H7 (cell line): Measurements from ENCODE around the gene NUTM2D. TPM values are rescaled to one million over a fixed set of nuclear protein-coding genes. Genes with fewer than 3 reads are reported as not detected.
"Not testable (repeated sequence)": the region's sequence is repeated elsewhere in the genome, so short reads cannot be mapped to it uniquely, and the experiment has no call there.

Source experiments
- DNase-seq: peaks from one replicate; pipeline ENCODE4 v3.0.0; 2012
- H3K27me3 ChIP-seq: 2 replicates; pipeline ENCODE4 v1.6.0; 2011; ENCODE audit warnings: mild to moderate bottlenecking, low read length; ENCODE audit not compliant: control insufficient read depth, insufficient read depth
- H3K36me3 ChIP-seq: replicated peaks from 2 replicates; pipeline ENCODE4 v1.5.1; 2011; ENCODE audit warnings: low read length; ENCODE audit not compliant: control insufficient read depth, insufficient read depth
- H3K4me3 ChIP-seq: 2 replicates; pipeline ENCODE4 v1.5.1; 2011; ENCODE audit warnings: low read depth, mild to moderate bottlenecking, control low read depth, low read length, moderate library complexity; ENCODE audit not compliant: insufficient read depth
- total RNA-seq: library from RNA; depleted of rRNA; stranded (reverse); fragments of >200 nt; shearing (Covaris generic); gene quantifications from 2 replicates; pipeline ENCODE4 v1.2.3, GENCODE V29; 2014

NUTM2D gene
- total RNA-seq, 1 experiment from 2014 or later = 1.4 TPM

DNA sequence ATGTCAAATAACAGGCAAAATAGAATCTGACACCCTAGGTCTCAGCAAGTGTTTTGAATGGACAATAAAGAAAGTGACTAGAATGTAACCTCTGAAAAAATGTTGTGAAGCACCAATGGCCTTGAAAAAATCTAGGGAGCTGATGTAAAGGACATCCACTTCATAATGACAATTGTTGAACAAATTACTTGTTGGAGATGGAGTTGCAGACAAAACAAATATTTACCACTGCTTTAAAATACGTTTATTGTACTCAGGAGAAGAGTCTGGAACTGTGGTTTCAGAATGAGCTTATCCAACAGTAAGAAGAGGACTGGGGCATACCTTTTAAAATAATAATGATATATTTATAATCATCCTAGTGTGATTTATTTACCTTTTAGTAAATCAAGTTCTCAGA, 11.8 kb upstream of the NUTM2D start:
- H3K27me3 ChIP-seq, H3K36me3 ChIP-seq, DNase-seq, H3K4me3 ChIP-seq: not testable (repeated sequence)

DNA sequence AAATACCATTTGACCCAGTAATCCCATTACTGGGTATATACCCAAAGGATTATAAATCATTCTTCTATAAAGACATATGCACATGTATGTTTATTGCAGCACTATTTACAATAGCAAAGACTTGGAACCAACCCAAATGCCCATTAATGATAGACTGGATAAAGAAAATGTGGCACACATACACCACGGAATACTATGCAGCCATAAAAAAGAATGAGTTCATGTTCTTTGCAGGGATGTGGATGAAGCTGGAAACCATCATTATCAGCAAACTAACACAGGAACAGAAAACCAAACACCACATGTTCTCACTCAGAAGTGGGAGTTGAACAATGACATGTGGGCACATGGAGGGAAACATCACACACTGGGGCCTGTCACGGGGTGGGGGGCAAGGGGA, 7.4 kb upstream of the NUTM2D start:
- not testable (repeated sequence) for H3K27me3 ChIP-seq, DNase-seq, H3K4me3 ChIP-seq, H3K36me3 ChIP-seq

DNA sequence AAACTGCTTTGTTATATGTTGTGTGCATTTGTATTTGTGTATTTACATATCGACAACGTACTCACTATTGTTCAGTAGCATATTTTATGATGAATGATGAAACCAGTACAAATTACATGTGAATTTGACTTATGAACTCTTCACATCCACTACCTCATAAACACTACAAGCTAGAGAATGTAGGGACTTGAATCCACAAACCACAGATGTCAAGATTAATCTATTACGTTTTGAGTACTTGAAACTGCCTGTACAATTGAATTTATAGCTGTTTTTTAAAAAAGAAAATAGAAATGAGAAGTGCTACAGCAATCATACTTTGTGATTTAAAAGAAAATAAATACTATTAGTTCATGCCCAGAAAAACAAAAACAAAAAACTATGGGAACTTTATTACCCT, 4.7 kb upstream of the NUTM2D start:
- H3K36me3 ChIP-seq, H3K4me3 ChIP-seq, DNase-seq, H3K27me3 ChIP-seq: not testable (repeated sequence)

DNA sequence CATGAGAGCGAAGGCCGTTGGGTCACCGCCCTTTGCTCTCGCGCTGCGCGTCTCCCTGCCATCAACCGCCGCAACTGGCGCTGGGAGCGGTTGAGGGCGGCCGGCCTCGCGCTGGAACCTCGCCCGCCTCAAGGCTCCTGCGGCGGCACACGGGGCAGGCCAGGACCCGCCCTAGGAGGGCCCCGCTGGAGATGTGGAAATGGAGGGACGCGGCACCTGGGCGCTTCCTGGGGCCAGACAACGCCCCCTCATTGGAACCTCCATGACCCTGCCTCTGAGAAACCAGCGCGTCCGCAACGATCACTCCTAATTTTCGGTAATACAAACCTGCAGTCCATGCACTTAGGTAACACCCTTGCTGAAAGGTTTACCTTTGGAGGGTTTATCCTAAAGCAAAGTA, 2.4 kb upstream of the NUTM2D start:
- DNase-seq, H3K4me3 ChIP-seq, H3K27me3 ChIP-seq, H3K36me3 ChIP-seq: not testable (repeated sequence)

DNA sequence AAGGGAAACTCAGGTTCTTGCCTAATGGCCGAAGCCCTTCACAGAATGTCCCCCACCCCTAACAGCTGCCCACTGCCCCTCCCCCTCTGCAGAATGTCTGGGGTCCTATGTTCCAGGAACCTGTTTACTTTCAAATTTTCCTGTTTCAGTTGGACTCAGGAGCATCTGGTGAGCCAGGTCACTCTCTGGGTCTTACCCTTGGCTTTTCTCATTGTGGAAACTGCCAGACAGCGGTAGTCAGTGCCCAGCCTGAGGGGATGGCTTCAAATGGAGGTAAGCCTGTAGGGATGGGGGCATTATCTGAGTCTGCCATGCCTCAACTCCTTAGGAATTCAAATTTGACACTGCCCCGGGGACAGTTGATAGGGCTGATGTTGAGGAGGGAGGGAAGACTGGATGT, 615 bp downstream of the NUTM2D start:
- not testable (repeated sequence) for H3K4me3 ChIP-seq, DNase-seq

DNA sequence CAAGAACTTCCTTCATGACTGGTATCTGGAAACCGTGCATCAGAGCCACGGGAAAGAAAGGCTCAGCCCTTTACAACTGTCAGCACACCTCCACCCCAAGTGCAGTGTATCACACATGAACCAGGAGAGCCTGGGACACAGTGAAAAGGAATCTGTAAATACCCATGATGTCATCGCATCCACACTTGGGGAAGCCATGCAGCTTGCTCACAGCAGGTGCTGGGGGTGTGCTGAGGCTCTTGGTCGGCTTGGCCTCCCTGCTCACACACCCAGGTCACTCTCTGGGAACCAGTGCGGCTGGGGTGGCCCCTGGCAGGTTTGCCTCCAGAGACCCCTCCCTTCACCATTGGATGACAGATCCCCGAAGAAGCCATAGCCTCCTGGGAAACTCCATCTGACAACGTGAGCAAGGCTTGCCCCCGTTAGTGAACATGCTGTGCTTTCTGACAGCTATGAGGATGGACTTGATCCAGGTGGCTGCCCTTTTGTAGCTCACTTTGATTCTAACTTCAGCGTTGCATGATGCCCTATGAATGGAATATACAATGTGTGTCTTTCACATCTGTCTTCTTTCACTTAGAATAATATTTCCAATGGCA, 12.1 kb downstream of the NUTM2D start:
- not testable (repeated sequence) for H3K4me3 ChIP-seq, H3K27me3 ChIP-seq, H3K36me3 ChIP-seq, DNase-seq

More for the DNA sequence above, 615 bp downstream of the NUTM2D start:
- H3K36me3 ChIP-seq, H3K27me3 ChIP-seq: not testable (repeated sequence)

DNA sequence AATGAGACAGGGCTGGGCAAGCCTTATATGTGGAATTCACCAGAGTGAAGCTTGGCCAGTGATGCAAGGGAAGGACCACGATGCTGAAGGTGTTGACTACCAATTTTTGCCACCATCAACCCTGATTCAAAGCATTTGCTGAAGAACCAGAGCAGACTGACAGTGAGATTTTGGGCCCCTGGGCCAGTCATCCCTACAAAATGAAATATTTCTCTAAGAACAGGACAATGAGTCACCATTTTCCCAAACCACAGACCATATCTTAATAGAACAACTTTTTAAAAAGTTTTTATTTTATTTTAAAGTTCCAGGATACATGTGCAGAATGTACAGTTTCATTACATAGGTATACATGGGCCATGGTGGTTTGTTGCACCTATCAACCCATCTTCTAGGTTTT, 16.5 kb downstream of the NUTM2D start:
- H3K27me3 ChIP-seq, H3K36me3 ChIP-seq, H3K4me3 ChIP-seq, DNase-seq: not testable (repeated sequence)

DNA sequence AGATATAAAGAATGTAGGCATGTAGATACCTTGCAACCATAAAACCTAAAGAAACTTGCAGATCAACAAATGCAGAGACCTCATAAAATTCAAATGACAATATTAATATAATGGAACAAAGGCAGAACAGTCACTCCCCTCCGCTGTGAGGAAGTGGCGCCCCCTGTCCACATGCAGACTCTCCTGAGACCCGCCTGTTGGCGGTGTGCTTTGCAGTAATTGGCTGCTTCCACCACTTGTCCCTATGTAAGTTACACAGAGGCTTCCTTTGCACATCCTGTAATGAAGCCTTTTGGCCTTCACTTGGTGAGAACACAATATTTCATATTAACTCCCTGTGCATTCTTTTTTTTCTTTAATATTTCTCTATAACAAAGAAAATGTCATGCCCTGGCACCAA, 21.6 kb downstream of the NUTM2D start:
- not testable (repeated sequence) for H3K36me3 ChIP-seq, H3K27me3 ChIP-seq, H3K4me3 ChIP-seq, DNase-seq

DNA sequence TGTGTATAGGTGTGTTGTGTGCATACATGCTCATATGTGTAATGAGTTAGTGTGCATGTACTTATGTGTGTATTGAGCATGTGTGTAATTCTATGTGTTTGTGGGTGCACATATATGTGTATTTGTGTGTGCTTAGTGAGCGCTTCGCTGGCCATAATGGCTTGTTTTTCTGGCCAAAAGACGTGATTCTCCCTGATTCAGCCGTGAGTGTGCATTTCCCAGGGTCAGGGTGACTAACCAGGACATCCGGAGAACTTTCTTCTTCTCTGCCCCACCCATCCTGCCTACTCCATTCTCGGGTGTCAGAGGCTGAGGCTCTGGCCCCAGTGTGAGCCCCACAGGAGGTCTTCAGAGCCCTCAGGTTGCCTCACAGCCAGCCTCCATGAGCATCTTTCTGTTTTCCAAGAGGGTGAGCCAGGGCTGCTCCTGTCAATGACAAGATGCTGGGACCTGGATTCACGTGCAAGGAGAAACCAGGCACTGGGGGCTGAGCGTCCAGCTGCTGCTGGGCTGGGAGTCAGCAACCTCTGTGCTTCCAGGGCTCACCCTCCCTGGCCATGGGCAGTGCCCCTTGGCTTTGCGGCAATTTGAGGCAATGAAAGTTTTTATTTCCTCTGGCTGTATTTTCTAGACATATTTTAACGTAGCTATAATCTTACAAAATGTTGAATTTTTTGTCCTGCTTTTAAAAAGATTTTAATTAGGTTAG, 25.8 kb downstream of the NUTM2D start:
- not testable (repeated sequence) for H3K4me3 ChIP-seq, H3K36me3 ChIP-seq, H3K27me3 ChIP-seq, DNase-seq

DNA sequence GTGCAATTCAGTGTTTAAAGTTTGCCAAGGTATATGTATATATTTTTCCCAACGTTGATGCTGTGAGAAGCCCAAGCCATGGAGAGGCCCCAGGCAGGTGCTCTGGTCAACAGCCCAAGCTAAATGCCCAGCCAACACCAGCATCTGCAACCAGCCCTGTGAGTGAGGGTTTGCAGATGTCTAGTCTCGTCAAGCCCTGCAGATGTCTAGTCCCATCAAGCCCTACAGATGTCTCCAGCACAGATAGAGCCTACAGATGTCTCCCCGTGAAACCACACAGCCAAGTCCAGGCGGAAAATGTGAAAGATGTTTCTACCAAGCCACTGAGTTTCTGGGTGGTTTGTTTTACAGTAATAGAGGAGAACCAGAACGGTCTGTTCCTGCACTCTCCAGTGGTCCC, 26.7 kb downstream of the NUTM2D start:
- H3K36me3 ChIP-seq, H3K27me3 ChIP-seq, H3K4me3 ChIP-seq, DNase-seq: not testable (repeated sequence)

DNA sequence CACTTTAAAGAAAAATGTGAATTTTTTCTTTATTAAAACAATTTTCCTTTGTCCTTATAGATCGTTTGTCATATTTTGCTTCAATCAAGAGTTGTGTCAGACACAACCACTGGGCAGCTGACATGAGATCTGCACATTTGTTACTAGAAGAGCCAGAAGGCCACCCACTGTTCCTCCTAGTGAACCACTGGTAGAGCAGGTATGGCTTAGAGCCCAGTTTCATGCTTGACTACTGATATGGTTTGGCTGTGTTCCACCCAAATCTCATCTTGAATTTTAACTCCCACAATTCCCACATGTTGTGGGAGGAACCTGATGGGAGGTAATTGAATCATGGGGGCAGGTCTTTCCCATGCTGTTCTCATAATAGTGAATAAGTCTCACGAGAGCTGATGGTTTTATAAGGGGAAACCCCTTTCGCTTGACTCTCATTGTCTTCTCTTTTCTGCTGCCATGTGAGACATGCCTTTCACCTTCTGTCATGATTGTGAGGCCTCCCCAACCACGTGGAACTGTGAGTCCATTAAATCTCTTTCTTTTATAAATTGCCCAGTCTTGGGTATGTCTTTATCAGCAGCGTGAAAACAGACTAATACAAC, 28.3 kb downstream of the NUTM2D start:
- H3K36me3 ChIP-seq, H3K4me3 ChIP-seq, H3K27me3 ChIP-seq, DNase-seq: not testable (repeated sequence)

DNA sequence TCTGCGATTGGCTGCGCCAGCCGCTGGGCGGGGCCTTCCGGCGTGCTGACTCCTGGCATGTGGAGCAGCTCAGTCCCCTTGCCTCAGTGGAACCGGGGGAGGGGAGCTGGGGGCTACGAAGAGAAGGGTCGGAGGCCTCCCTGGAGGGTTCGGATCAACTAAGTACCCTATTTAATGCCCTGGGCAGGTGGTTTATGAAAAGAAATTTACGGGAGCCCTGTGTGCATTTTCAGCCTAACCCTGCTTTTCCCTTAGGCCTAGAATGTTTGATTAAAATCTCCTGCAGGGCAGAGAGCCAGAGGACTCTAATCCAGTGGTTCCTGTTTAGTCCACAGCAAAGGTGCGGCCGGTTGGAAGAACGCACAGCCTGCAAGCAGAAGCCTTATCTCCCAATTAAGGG, 33.8 kb downstream of the NUTM2D start:
- DNase-seq, H3K36me3 ChIP-seq, H3K4me3 ChIP-seq, H3K27me3 ChIP-seq: not testable (repeated sequence)

DNA sequence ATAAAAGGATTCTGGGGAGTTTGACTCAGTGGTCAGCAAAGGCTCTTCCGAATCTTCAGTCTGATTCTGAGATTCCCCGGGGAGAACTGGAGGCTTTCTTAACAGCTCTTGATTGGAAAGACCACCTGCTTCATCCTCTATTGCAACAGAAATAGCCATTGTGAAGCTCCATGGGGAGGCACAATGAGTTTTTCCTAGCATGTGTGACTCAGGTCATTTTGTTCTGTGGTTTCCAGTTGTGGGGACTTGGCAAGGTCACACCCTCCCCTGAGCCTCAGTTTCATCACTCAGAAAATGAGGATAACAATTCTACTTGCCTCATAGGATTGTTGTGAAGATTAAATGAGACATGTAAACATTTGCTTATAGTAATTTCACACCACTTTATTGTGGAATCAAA, 38.7 kb downstream of the NUTM2D start:
- H3K4me3 ChIP-seq, H3K27me3 ChIP-seq, H3K36me3 ChIP-seq, DNase-seq: not testable (repeated sequence)

DNA sequence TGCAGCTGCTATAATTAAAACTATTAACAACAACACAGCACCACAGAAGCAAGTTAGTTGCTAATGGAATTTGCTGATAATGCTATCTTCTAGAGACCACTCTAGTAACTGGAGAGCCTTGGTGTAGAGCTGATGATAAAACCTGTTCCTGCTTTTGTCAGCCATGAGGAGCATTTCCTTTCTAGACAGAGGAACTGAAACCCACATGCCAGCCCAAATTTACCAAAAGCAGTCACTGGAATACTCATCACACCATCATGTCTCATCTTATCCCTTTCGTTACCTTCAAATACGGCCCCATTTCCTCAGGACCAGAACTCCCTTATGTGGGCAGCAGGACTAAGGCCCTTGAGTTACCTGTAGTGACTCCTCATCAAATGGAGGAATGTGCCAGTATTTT, 40.9 kb downstream of the NUTM2D start:
- H3K36me3 ChIP-seq, H3K4me3 ChIP-seq, DNase-seq, H3K27me3 ChIP-seq: not testable (repeated sequence)
